OCI-LY3 (cell line): ENCODE results near the gene NEU1.

Experiments used
- CTCF ChIP-seq: fragments of 200-600, 300-600 bp; sonication (generic); IDR thresholded peaks from 2 replicates; pipeline ENCODE4 v1.5.1; 2014; ENCODE audit warnings: antibody characterized with exemption, low read length, low read depth
- EZH2phosphoT487 ChIP-seq: fragments of 200-600 bp; shearing (Covaris generic); IDR thresholded peaks from 2 replicates; pipeline ENCODE4 v1.6.1; 2018; ENCODE audit warnings: antibody characterized with exemption, mixed run types, low read depth

- peak; percentile 35 for TF ChIP-seq CTCF
- TF ChIP-seq EZH2phosphoT487 = no peak
Observed at GRCh38 chr6:31829633-31830283, 32.9 kb downstream of the NEU1 start.
